ENCODE data around the gene C14orf180.

- TF ChIP-seq CTCF (IDR thresholded peaks at IDR 0.05; ENCODE audit: low read depth, low read length): no peak
- TF ChIP-seq POLR2A (IDR thresholded peaks at IDR 0.05; ENCODE audit: extremely low read depth, insufficient read length): no peak
These were observed 33.5 kb upstream of the C14orf180 start for GRCh38 chr14:104545942-104546501.

Data from NB4 (cell line).